ENCODE results near the gene HSPA1L. TPM values are rescaled to one million over a fixed set of nuclear protein-coding genes. Genes with fewer than 3 reads are reported as not detected.

Gene HSPA1L
- total RNA-seq, 2 experiments from 2014 or later: 1.7 to 1.8 TPM

GRCh38 chr6:31778193-31778592 is 36.9 kb downstream of the HSPA1L start:
- POLR2A ChIA-PET: interaction anchor here (1.4 kb wide), 2 partner anchors 12 to 38 kb away, joined by 3 to 4 read pairs; partner anchors contain the start of gene MSH5
- Mint-ChIP-seq H3K4me3 (no peak overlapping the region), H3K27me3 (no peaks in the 10 kb centered on the region), H3K27ac (no peak overlapping the region), H3K4me1 (ENCODE audit: low read depth) (peaks cover 20% of the 10 kb centered on the region), H3K9me3 (no peaks in the 10 kb centered on the region), H3K36me3 (ENCODE audit: low read depth) (peaks cover 35% of the 10 kb centered on the region)
- no peak for DNase-seq
- intact Hi-C loops (cut with DNase I, micrococcal nuclease): no loop called here
- no peak for ATAC-seq (ENCODE audit: poor library complexity)
- CTCF ChIA-PET: interaction anchor here (1.6 to 2.1 kb wide), 2 partner anchors 8 to 13 kb away, joined by 3 to 5 read pairs; no protein-coding TSS in a partner anchor
- Histone ChIP-seq H3K4me1 (ENCODE audit: insufficient read depth, low read length) (peaks cover 44% of the 10 kb centered on the region), H3K27ac (ENCODE audit: low read depth in 1 of 2, low read length in 2 of 2) (no peak overlapping the region), H3K27me3 (ENCODE audit: control insufficient read depth in 1 of 2, insufficient read depth in 2 of 2, low read length in 2 of 2) (no peaks in the 10 kb centered on the region), H3K4me3 (ENCODE audit: low read length) (no peak overlapping the region), H3K9me3 (ENCODE audit: control insufficient read depth in 1 of 2, insufficient read depth in 1 of 2, low read length in 2 of 2) (no peaks in the 10 kb centered on the region), H3K36me3 (ENCODE audit: insufficient read depth, low read length) (peaks cover 45% of the 10 kb centered on the region)
- TF ChIP-seq CTCF (IDR thresholded peaks at IDR 0.05): no peak

- no peak for ATAC-seq (ENCODE audit: poor library complexity)
- Histone ChIP-seq H3K27me3 (ENCODE audit: control insufficient read depth in 1 of 2, insufficient read depth in 2 of 2, low read length in 2 of 2) (no peaks in the 10 kb centered on the region), H3K27ac (ENCODE audit: low read depth in 1 of 2, low read length in 2 of 2) (no peak overlapping the region), H3K4me1 (ENCODE audit: insufficient read depth, low read length) (peaks cover 49% of the 10 kb centered on the region), H3K36me3 (ENCODE audit: insufficient read depth, low read length) (peaks cover 40% of the 10 kb centered on the region), H3K4me3 (ENCODE audit: low read length) (no peak overlapping the region), H3K9me3 (ENCODE audit: control insufficient read depth in 1 of 2, insufficient read depth in 1 of 2, low read length in 2 of 2) (no peaks in the 10 kb centered on the region)
- CTCF ChIA-PET: interaction anchor here (1.6 to 2.5 kb wide), 3 partner anchors 8 to 19 kb away, joined by 3 to 6 read pairs (median 5); no protein-coding TSS in a partner anchor
- Mint-ChIP-seq H3K4me1 (ENCODE audit: low read depth) (peaks cover 24% of the 10 kb centered on the region), H3K27me3 (no peaks in the 10 kb centered on the region), H3K4me3 (no peak overlapping the region), H3K27ac (no peak overlapping the region), H3K9me3 (no peaks in the 10 kb centered on the region), H3K36me3 (ENCODE audit: low read depth) (peaks cover 30% of the 10 kb centered on the region)
- POLR2A ChIA-PET: interaction anchor here (0.6 to 1.4 kb wide), 3 partner anchors 12 to 40 kb away, joined by 3 to 4 read pairs (median 4); partner anchors contain the start of gene MSH5
- no peak for DNase-seq
- TF ChIP-seq CTCF (IDR thresholded peaks at IDR 0.05): no peak
- intact Hi-C loops (cut with DNase I, micrococcal nuclease): no loop called here
These were observed 37.4 kb downstream of the HSPA1L start for GRCh38 chr6:31777667-31778050.

GRCh38 chr6:31776989-31777666 is 38.0 kb downstream of the HSPA1L start, which contains the start of gene VWA7:
Gene VWA7 (minus strand): TSS chr6:31777328. CDS start chr6:31776779, 549 bp downstream.
- H3K27me3 ChIP-seq (ENCODE audit: control insufficient read depth in 1 of 2, insufficient read depth in 2 of 2, low read length in 2 of 2): no peaks in the 10 kb centered on the region
- no peak for TF ChIP-seq CTCF (IDR thresholded peaks at IDR 0.05)
- peak; percentile 33 to 83 (median 55) for DNase-seq
- Mint-ChIP-seq H3K27me3 (no peaks in the 10 kb centered on the region), H3K4me3 (no peak within 1 kb of the TSS), H3K27ac (no peak within 1 kb of the TSS), H3K4me1 (ENCODE audit: low read depth) (peaks cover 29% of the 10 kb centered on the region), H3K36me3 (ENCODE audit: low read depth) (peaks cover 25% of the 10 kb centered on the region), H3K9me3 (no peaks in the 10 kb centered on the region)
- peak within 1 kb of the TSS; percentile 31 for H3K4me3 ChIP-seq (ENCODE audit: low read length)
- peaks cover 35% of the 10 kb centered on the region for H3K36me3 ChIP-seq (ENCODE audit: insufficient read depth, low read length)
- POLR2A ChIA-PET: interaction anchor here (0.6 to 1.4 kb wide), 3 partner anchors 11 to 40 kb away, joined by 3 to 4 read pairs (median 4); partner anchors contain the start of gene MSH5
- no peak within 1 kb of the TSS for H3K27ac ChIP-seq (ENCODE audit: low read depth in 1 of 2, low read length in 2 of 2)
- H3K4me1 ChIP-seq (ENCODE audit: insufficient read depth, low read length): peaks cover 54% of the 10 kb centered on the region
- intact Hi-C loops (cut with DNase I, micrococcal nuclease): no loop called here
- peak; percentile 81 for ATAC-seq (ENCODE audit: poor library complexity)
- CTCF ChIA-PET: interaction anchor here (0.6 to 2.5 kb wide), 4 partner anchors 7 to 19 kb away, joined by 3 to 6 read pairs (median 4); no protein-coding TSS in a partner anchor
- H3K9me3 ChIP-seq (ENCODE audit: control insufficient read depth in 1 of 2, insufficient read depth in 1 of 2, low read length in 2 of 2): no peaks in the 10 kb centered on the region
